ENCODE results near the gene KIF26A.

GRCh38 chr14:104199266-104199895, 61.0 kb downstream of the KIF26A start:
- TF ChIP-seq POLR2A (IDR thresholded peaks at IDR 0.05; ENCODE audit: low read length) (no peak), GATA1 (IDR thresholded peaks at IDR 0.05; ENCODE audit: low read depth, low read length) (no peak)
